ENCODE measurements around the gene ETV6. TPM values are rescaled to one million over a fixed set of nuclear protein-coding genes. Genes with fewer than 3 reads are reported as not detected.
"Not testable (repeated sequence)": the region's sequence is repeated elsewhere in the genome, so short reads cannot be mapped to it uniquely, and the experiment has no call there.

Gene ETV6
- total RNA-seq, 1 donor: 11.2 TPM

DNA sequence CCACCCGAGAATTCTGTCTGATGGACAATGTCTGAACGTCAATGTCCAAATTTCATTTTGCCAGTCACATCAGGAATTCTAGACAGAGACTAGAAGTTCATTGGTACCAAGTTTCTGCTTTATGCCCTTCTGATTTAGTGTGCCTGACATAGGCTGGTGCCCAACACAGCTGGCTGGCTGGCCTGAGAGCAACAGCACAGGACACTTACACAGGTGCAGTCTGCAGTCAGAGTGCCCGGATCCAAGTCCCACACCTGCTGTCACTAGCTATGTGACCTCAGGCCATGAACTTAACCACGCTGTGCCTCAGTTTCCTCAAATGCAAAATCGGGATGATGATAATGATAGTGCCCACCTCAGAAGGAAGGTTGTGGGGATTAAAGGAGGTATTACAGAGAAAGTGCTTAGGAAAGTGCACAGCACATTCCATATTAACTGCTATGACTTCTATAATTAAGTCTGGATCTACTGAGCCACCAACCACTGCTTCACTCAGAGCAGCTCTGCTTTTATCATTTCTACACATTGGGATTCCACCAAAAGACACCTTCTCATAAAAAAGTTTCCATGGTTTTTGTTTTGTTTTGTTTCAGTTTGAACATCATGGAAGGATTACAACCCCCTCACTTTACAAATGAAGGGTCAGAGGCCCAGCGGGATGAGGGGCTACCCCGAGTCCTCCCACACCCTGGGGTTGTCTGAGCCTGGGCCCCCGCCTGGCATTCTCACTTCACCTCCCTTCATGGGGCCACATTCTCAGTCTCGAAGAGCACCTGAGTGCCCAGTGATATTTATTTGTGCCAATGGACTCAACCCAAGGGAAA, 252.4 kb downstream of the ETV6 start:
- DNase-seq (ENCODE audit: low read depth): no peak
- TF ChIP-seq, protein P1, sequence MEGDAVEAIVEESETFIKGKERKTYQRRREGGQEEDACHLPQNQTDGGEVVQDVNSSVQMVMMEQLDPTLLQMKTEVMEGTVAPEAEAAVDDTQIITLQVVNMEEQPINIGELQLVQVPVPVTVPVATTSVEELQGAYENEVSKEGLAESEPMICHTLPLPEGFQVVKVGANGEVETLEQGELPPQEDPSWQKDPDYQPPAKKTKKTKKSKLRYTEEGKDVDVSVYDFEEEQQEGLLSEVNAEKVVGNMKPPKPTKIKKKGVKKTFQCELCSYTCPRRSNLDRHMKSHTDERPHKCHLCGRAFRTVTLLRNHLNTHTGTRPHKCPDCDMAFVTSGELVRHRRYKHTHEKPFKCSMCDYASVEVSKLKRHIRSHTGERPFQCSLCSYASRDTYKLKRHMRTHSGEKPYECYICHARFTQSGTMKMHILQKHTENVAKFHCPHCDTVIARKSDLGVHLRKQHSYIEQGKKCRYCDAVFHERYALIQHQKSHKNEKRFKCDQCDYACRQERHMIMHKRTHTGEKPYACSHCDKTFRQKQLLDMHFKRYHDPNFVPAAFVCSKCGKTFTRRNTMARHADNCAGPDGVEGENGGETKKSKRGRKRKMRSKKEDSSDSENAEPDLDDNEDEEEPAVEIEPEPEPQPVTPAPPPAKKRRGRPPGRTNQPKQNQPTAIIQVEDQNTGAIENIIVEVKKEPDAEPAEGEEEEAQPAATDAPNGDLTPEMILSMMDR (IDR thresholded peaks at IDR 0.05; ENCODE audit: insufficient read depth, low read depth, low read length): no peak
- H3K4me3 ChIP-seq (ENCODE audit: low read depth, low read length): no peak overlapping the region

DNA sequence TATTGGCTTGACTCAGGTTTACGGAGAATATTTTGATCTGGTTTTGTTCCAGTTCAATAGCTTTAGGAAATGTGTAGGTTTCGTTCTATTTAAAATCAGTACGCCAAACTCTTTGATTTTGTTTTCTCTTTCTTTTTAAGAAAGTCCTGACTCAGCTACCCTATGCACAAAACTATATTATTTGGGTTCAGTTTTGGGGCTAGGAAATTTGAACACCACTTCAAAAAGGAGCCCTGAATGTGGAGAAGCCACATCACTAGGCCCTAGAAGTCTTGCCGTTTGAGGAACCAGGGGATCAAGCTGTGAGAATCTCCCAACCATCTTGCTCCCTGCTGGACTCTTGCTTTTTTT, 253.0 kb downstream of the ETV6 start:
- no peak for DNase-seq (ENCODE audit: low read depth)
- TF ChIP-seq, protein P1 (IDR thresholded peaks at IDR 0.05; ENCODE audit: insufficient read depth, low read depth, low read length): no peak
- no peak overlapping the region for H3K4me3 ChIP-seq (ENCODE audit: low read depth, low read length)

DNA sequence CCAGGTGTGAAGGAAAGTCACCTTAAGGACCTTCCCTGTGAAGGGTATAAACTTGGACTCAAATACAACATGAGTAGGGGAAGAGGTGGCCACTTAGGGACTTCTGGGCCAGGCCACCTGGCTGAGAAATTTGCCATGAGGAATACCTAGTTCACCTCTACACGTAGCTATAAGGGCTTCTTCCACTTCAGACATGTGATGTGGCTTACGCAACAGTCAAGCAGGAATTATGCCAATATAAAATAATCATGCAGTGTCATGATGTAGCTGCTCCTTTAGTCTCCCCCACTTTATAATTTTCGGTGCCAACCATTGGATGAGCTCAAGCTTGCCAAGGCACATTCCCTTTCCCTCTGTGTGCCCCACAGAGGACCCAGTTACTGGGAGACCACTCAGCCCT, 254.7 kb downstream of the ETV6 start:
- TF ChIP-seq, protein P1 (IDR thresholded peaks at IDR 0.05; ENCODE audit: insufficient read depth, low read depth, low read length): no peak
- H3K4me3 ChIP-seq (ENCODE audit: low read depth, low read length): no peak overlapping the region
- no peak for DNase-seq (ENCODE audit: low read depth)

DNA sequence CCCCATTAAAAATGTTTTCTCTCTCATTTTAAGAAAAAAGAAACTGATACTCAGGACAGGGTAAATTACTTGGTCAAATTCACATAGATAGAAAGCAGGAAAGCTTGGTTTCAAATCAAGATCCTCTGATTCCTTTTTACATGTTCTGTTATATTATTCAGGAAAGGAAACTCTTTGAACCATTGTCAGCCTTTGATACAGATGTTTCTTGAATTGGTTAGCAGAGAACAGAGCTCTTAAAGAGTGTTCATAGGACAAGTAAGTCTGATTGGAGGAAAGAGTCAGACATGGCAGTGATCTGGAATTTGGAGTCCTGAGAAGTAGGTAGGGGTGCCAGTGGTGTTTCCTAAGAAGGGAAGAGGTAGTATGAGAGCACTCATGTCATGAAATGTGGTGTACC, 256.1 kb downstream of the ETV6 start:
- TF ChIP-seq, protein P1 (IDR thresholded peaks at IDR 0.05; ENCODE audit: insufficient read depth, low read depth, low read length): no peak
- no peak for DNase-seq (ENCODE audit: low read depth)
- H3K4me3 ChIP-seq (ENCODE audit: low read depth, low read length): no peak overlapping the region

DNA sequence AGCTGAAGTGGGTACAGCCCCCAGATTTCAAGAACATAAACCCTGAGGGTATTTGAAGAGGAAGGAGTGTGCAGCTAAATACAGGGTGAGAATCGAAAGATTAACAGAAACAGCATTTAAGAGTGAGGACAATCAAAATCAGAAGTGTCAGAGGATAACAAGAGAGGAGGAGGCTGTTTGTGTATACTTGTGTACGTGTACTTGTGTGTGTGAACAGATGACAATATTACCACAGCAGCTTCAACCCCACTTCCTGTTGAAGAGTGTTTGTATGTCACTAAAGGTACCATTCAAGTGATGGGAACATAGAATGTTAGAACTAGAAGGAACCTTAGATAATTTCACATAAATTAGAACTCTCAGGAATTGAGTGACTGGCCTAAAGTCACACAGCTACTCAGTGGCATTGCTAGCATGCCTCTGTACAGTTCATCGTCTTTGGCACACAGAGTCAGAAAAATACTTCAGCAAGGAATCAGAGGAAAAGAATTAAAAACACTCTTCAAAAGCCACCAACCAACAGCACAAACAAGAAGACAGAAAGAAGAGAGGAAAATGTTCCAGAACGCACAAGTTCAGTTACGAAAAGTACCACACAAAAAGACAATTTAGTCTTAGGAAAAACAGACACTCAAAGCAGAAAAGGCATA, 256.9 kb downstream of the ETV6 start:
- TF ChIP-seq, protein P1 (IDR thresholded peaks at IDR 0.05; ENCODE audit: insufficient read depth, low read depth, low read length): no peak
- peak; percentile 55 for DNase-seq (ENCODE audit: low read depth)
- no peak overlapping the region for H3K4me3 ChIP-seq (ENCODE audit: low read depth, low read length)

DNA sequence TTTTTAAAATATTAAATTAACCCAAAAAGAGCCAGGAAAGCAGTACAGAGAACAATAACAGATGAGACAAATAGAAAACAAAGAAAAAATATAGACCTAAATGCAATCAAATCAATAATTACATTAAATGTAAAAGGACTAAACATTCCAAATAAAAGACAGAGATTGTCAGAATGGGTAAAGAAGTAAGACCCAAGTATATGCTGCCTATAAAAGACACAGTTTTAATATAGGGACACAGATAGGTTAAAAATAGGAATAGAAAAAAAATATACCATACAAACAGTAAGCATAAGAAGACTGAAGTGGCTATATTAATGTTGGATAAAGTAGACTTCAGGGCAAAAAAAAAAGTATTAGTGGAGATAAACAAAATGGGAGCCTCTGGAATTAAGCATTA, 258.2 kb downstream of the ETV6 start:
- TF ChIP-seq, protein P1 (IDR thresholded peaks at IDR 0.05; ENCODE audit: insufficient read depth, low read depth, low read length): no peak
- H3K4me3 ChIP-seq (ENCODE audit: low read depth, low read length): no peak overlapping the region

DNA sequence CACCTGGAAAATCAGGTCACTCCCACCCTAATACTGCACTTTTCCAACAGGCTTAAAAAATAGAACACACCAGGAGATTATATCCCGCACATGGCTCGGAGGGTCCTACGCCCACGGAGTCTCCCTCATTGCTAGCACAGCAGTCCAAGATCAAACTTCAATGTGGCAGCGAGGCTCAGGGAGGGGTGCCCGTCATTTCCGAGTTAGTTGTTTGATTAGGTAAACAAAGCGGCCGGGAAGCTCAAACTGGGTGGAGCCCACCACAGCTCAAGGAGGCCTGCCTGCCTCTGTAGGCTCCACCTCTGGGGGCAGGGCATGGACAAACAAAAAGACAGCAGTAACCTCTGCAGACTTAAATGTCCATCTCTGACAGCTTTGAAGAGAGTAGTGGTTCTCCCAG, 259.9 kb downstream of the ETV6 start:
- H3K4me3 ChIP-seq (ENCODE audit: low read depth, low read length); DNase-seq (ENCODE audit: low read depth): not testable (repeated sequence)

More for the DNA sequence above, 258.2 kb downstream of the ETV6 start:
- no peak for DNase-seq (ENCODE audit: low read depth)
